A375 (cell line): ENCODE results near the gene ABCB4. TPM values are rescaled to one million over a fixed set of nuclear protein-coding genes. Genes with fewer than 3 reads are reported as not detected.

ENCODE experiments used
- total RNA-seq: library from RNA; depleted of rRNA; stranded (reverse); fragments of >200 nt; shearing (Covaris generic); gene quantifications from 2 replicates; pipeline ENCODE4 v1.2.3, GENCODE V29; 2014; rRNA removed

Gene ABCB4
- total RNA-seq = 3.1 and 4.3 TPM in 2 replicates

DNA sequence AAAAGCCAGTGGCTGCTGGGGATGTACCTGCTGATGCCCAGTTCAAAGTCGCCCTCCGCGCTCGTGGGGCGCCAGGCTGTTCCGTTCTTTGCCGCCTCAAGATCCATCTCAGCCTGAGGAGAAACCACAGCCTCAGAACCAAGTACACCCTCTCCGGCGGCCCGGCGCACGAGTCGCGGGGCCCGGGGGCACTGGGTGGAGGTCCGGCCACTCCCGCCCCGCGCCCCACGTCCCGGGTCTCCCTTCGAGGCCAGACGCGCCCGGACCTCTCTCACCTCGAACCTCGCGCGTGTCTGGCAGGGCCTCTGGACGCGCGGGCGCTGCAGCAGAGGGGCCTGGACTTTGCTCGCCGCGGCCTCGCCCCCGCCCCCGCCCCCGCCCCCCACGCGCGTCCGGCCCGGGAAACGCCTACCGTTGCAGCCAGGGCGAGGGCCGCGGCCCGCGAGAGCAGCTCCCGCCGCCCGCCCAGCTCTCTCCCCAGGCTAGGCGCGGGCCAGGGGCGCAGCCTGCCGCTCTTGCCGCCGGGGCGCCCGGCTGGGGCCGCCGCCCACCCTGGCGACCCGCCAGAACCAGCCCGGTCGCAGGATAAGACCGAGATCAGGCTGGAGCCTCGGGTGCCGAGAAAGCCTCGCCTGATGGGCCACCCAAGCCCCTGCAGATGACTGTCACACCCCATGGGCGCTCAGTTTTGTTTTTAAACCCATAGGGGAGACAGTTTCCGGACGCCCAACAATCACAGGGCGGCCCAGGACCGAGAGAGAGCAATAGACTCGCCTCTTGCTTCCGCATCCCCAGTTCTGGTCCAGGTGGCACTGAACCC lies at the start of gene ABCB4:
Gene ABCB4 (minus strand): TSS at position 322 of the 820 bp plus-strand sequence. CDS start 215 bp downstream, at position 107.

Other genes starting within 250 kb of the ABCB4 start
- gene CROT, start 130.0 kb downstream of the ABCB4 start, total RNA-seq = 4.5 and 5.7 TPM in 2 replicates
- 5.8 and 8.6 TPM in 2 replicates for gene ABCB1, start 125.2 kb upstream of the ABCB4 start, total RNA-seq
- gene RUNDC3B, start 152.7 kb upstream of the ABCB4 start, total RNA-seq = 0.26 and 1.0 TPM in 2 replicates